ENCODE measurements around the gene TEX47. TPM values are rescaled to one million over a fixed set of nuclear protein-coding genes. Genes with fewer than 3 reads are reported as not detected.

The TEX47 gene
- total RNA-seq, 2 experiments from 2014 or later, result not detected

Other genes with a start within 250 kb of the TEX47 start
- not detected for gene ZNF804B, start 36.0 kb downstream of the TEX47 start, total RNA-seq